GM18505 (cell line): ENCODE measurements around the gene NDUFAF3.

Experiments
- ATAC-seq: cut with Tn5 transposase; IDR thresholded peaks from one replicate; pipeline ENCODE4 v1.9.1; 2021; ENCODE audit not compliant: unreplicated experiment
- POLR2A ChIP-seq: IDR thresholded peaks from 4 replicates; pipeline ENCODE4 v1.6.1; 2011; ENCODE audit warnings: borderline replicate concordance; ENCODE audit not compliant: insufficient read depth, insufficient read length; ENCODE audit errors: extremely low read depth

Gene NDUFAF3

DNA sequence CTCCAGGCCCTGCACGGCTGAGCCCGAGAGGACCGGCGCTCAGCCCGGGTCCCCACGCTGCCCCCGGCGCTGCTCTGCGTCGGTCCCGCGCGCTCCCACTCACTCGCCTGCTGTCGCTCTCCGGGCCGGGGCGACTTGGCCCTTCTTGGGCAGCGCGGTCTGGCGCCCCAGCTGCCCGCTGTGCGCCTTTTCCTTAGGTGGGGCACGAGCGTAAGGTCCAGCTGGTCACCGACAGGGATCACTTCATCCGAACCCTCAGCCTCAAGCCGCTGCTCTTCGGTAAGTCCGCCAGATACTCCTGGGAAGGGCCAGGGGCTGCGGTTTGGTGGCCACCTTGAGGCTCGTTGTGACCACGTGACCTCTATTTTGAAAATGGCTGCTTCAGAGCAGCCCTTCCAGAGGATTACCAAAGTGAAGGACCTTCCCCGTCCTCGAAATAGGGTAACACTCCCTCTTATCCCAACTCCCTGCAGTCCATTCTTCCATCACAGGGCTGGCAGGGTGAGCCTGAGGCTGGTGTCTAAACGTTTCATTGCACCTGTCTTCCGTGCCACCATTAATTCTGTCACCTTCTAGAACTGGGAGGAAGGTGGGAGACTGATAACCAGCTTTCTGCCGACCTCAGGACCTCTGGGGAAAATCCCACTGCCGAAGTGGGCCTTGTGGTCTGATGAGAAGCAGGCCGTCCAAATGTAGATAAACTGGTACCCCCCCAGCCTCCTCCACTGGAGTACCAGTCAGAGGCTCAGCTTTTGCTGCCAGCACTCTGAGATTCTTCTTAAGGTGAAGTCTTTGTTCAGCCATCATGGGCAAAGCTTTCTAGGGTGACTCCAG, 31.1 kb upstream of the NDUFAF3 start:
- peak; percentile 48 for TF ChIP-seq POLR2A
- ATAC-seq: peak; percentile 13

DNA sequence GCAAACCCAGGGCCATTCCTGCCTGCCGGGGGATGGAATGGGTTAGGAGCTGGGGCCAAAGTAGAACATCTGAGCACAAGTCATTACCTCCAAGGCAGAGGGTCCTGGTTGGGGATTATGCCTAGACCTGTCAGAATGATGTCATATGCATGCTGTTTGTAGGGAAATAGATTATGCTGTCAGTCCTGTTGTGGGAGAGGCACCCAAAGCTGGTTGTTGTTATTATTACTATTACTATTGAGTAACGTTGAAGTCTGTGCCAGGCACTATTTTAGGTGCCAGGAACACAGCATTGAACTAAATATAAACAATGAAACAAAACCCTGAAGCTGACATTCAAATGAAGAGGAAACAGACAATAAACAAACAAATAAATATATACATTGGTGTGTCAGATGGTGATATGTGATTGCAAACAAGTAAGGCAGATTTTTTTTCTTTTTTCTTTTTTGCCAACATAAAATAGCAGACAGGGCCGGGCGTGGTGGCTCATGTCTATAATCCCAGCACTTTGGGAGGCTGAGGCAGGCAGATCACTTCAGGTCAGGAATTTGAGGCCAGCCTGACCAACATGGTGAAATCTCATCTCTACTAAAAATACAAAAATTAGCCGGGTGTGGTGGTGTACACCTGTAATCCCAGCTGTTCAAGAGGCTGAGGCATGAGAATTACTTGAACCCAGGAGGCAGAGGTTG, 29.9 kb upstream of the NDUFAF3 start:
- TF ChIP-seq POLR2A: no peak
- no peak for ATAC-seq

DNA sequence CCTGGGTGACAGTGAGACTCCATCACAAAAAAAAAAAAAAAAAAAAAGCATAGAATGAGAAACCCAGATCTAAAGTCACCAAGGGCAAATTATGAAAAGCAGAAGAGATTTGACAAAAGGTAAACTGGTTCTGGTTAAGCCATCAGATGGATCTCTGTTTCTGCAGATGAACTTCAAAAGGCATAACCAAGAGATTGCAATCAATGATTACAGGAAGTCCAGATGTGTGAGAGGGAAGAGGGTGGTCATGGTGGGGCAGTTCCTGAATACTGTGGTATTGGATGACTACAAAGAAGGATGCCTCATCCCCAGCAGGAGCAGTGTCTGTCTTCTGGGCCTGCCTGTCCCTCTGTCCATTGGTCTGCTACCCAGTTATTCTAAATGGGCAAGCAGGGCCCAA, 28.1 kb upstream of the NDUFAF3 start:
- ATAC-seq: no peak
- no peak for TF ChIP-seq POLR2A

DNA sequence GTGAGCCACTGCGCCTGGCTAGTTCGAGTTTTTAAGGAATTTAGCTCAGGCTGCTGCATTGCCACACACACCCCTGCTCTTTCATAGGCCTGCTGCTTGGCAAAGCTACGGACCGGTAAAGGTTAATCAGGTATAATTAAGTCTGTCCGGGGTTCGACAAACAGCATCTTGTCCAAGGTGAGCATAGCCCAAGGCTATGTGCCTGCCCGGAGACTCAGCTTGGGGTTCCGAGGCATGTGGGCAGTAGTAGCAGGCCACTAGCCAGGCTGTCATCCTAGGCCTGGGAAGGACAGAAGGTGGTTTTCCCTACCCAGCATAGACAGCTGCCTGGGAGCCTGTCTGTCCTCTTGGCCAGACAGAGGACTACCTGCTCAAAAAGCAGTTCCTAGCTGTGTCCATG, 25.3 kb upstream of the NDUFAF3 start:
- no peak for ATAC-seq
- no peak for TF ChIP-seq POLR2A

DNA sequence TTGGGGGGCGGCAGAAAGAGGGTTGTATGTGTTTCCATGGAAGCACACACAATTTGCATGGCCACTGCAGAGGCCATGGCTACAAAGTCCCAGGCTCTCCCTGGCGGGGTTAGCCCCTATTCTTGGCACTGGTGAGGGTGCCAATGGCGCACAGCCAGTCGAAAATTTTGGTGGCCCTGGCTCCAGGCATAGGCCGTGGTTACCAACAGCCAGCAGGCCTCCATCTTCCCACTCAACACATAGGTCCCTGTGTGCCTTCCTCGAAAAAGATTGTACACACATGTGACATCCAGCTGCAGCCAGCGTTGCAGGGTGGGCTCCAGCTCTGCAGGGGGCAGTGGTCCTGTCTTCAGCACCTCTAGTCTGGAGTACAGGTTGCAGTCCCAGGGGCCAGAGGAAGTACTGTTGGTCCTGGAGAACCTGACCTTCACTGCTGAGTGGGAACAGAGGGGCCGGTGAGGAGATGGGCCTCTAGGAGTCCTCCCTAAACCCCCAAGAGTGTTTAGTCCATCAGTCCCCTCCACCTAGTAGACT, 24.8 kb upstream of the NDUFAF3 start:
- ATAC-seq: no peak
- no peak for TF ChIP-seq POLR2A

DNA sequence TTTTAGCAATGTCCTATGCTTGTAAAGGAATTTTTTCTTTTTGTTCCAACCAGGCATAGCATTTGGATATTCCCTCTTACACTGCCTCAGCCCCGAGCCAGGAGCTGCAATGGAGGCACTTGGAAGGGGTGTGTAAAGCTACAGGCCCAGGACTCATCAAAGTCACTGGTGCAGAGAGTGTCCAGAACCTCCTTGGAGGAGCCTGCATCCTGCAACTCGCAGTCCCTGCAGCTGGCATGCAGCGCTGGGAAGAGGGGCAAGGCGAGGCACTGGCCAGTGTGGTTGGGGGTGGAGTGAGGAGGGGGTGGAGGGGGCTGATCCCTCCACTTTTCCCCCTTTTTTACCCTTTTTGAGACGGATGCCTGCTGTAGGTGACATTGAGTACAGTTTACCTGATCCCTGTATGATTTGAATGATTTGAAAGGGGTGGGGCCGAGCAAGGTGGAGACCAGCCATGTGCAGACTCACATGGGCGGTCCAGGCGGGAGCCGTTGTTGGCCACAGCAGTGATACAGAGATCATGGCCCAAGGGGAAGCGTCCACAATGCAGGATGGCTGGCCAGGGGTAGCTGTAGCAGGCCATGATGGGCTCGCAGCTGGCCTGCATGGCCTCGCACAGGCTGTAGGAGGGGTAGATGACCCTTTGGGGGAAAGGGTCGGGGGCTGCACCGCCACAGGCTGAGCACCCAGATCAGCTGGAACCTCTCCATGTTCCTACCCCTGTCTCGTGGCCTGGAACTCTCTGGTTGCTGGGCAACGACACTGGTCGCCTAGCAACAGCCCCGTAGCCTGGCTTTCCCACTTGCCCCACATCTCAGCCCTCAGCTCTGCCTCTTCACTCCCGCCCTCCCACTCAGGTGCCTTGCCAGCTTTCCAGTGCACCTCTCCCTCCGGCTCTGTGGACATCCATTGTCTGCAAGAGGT, 23.9 kb upstream of the NDUFAF3 start:
- ATAC-seq: no peak
- no peak for TF ChIP-seq POLR2A

DNA sequence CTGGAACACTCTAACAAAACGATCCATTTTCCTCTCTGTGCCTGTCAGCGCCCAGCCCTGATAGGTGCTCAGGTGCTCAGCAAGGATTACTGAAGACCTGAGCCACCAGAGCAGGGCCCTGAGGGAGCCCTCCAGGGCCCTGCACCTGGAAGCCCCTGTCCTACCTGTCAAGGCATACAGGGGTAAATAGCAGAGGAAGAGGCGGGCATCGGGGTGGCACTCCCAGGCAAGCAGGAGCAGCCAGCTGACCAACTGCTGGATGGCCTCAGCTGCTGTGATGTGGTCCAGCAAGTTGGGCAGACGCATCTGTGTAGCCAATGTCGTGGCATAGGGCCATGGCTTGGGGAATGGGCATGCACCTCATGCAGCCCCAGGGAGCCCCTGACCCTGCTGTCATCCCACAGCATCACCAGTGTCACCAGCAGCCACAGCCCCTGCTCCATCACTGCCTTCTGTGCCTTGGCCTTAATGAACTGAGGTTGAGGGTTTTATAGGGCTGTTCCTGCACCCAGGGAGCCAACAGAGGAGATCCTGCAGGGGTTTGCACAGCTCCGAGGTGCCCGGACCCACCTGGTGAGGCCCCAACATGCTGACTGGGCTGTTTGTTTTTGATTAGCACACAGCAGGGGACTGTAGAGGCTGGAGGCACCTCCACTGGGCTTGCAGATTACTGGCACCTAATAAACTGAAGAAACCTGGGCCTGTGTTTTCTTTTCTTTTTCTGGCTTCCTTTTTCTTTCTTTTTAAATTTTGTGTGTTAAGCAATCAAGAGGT, 22.6 kb upstream of the NDUFAF3 start:
- no peak for ATAC-seq
- TF ChIP-seq POLR2A: no peak

GRCh38 chr3:49001155-49001554, 20.8 kb upstream of the NDUFAF3 start:
- ATAC-seq: no peak

DNA sequence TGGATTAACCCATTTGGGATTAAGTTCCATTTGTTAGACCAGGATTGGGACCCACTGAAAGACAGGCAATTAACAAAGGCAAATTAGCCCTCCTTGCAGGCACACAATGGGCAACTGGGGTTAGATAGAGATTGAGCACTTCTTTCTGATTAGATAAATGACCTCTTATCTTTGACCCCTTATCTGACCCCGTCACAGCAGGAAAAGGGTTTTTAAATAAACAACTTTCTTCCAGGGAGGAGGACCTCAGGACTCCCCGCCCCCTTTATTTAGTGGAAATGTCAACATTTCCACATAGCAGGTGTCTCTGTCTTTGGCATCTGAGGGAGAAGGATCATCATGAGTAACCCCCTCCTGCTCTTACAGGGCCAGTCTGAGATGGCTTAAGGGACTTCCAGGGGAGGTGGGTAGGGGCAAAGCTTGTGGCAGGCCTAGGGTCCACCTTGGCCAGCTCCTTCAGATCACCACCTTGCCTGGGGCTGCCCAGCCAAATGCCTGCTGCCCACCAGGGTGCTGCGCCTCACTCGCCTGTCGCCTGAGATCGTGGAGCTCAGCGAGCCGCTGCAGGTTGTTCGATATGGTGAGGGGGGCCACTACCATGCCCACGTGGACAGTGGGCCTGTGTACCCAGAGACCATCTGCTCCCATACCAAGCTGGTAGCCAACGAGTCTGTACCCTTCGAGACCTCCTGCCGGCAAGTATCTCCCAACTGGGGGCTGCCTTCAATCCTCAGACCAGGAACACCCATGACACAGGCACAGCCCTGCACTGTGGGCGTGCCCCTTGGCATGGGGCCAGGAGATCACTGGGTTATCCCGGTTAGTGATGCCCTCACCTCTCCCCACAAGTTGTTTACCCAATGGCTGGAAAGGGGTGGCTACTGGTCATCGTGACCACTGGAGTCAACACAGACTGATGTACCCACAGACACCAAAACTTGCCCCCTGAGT, 17.3 kb upstream of the NDUFAF3 start:
- ATAC-seq: no peak
- TF ChIP-seq POLR2A: no peak

More at GRCh38 chr3:49001155-49001554, 20.8 kb upstream of the NDUFAF3 start:
- TF ChIP-seq POLR2A: no peak

- TF ChIP-seq POLR2A: no peak
- no peak for ATAC-seq
Measured at GRCh38 chr3:49005303-49005680, 16.6 kb upstream of the NDUFAF3 start.

GRCh38 chr3:49005998-49006397, 15.9 kb upstream of the NDUFAF3 start:
- no peak for ATAC-seq
- TF ChIP-seq POLR2A: no peak
